CD4-positive, alpha-beta T cell (primary cell): ENCODE data around the gene TMEM72. TPM values are rescaled to one million over a fixed set of nuclear protein-coding genes. Genes with fewer than 3 reads are reported as not detected.

ENCODE experiments used
- ATAC-seq: fragments of 200-7000 bp; cut with Tn5 transposase; one replicate; pipeline ENCODE4 v1.10.0; 2022; ENCODE audit warnings: mild to moderate bottlenecking; ENCODE audit not compliant: poor library complexity
- CTCF ChIA-PET: fragments of 350-600 bp; sonication (Branson Sonifier 250); formaldehyde crosslinking; loops from one replicate; lab custom pipeline; 2021; ENCODE audit warnings: antibody characterized with exemption, inconsistent platforms; lab: Charles Lee
- POLR2A ChIA-PET: fragments of 350-600 bp; sonication (Branson Sonifier 250); formaldehyde crosslinking; loops from one replicate; lab custom pipeline; 2021; ENCODE audit warnings: antibody characterized with exemption, inconsistent platforms; lab: Charles Lee
- DNase-seq, 14 experiments: peaks; one replicate each; pipeline ENCODE4 v3.0.0-alpha.2; 2013 to 2020; ENCODE audit warnings: mixed read lengths in 2 of 14
- H3K27ac ChIP-seq, 2 donors: one replicate each; pipeline versions ENCODE4 v1.5.1 to v1.7.0; 2013; ENCODE audit warnings: low read length in 2 of 2, low read depth in 1 of 2, mild to moderate bottlenecking in 1 of 2
- H3K27me3 ChIP-seq, 2 experiments: 1 replicate in 1 of 2; 2 replicates in 1 of 2; pipeline versions ENCODE4 v1.6.1 to v1.7.0; 2013; ENCODE audit warnings: low read length in 2 of 2, control low read depth in 1 of 2, mild to moderate bottlenecking in 1 of 2, moderate library complexity in 1 of 2; ENCODE audit not compliant: insufficient read depth in 2 of 2, control insufficient read depth in 1 of 2
- H3K36me3 ChIP-seq: one replicate; pipeline ENCODE4 v1.6.1; 2013; ENCODE audit warnings: low read length, control low read depth; ENCODE audit not compliant: insufficient read depth
- H3K4me1 ChIP-seq: one replicate; pipeline ENCODE4 v1.6.1; 2013; ENCODE audit warnings: low read length, control low read depth; ENCODE audit not compliant: insufficient read depth
- H3K4me3 ChIP-seq: one replicate; pipeline ENCODE4 v1.5.1; 2013; ENCODE audit warnings: mild to moderate bottlenecking, low read length, moderate library complexity
- H3K9me3 ChIP-seq, 2 experiments: 1 replicate in 1 of 2; 2 replicates in 1 of 2; pipeline versions ENCODE4 v1.6.1 to v1.7.0; 2013; ENCODE audit warnings: low read length in 2 of 2, mild to moderate bottlenecking in 2 of 2, control low read depth in 1 of 2, moderate library complexity in 1 of 2; ENCODE audit not compliant: control insufficient read depth in 1 of 2, insufficient read depth in 1 of 2
- H3K27ac Mint-ChIP-seq: one replicate; pipeline ENCODE4 v1.8.0; 2020; ENCODE audit warnings: mixed read lengths
- H3K27me3 Mint-ChIP-seq: one replicate; pipeline ENCODE4 v1.8.0; 2021; ENCODE audit warnings: mixed read lengths
- H3K36me3 Mint-ChIP-seq: one replicate; pipeline ENCODE4 v1.8.0; 2021; ENCODE audit warnings: low read depth, mixed read lengths
- H3K4me1 Mint-ChIP-seq: one replicate; pipeline ENCODE4 v1.8.0; 2021; ENCODE audit warnings: low read depth, mixed read lengths
- H3K4me3 Mint-ChIP-seq: one replicate; pipeline ENCODE4 v1.8.0; 2020; ENCODE audit warnings: mild to moderate bottlenecking, mixed read lengths
- H3K9me3 Mint-ChIP-seq: one replicate; pipeline ENCODE4 v1.8.0; 2020; ENCODE audit warnings: mixed read lengths
- intact Hi-C, 2 experiments: fragments of 100-400 bp; cut with DNase I in 1 of 2; cut with micrococcal nuclease in 1 of 2; formaldehyde crosslinking; loops; one replicate each; pipeline versions ENCODE4 v1.15.1 to v1.9.0; 2023 to 2025; cut with DNase I, micrococcal nuclease
- total RNA-seq, 174 experiments: library from RNA in 2 of 174; stranded (reverse) in 2 of 174; gene quantifications; one replicate each; pipeline ENCODE4 v1.2.3 and lab custom pipeline; 2021 to 2026
- TF ChIP-seq, protein P1 (sequence below): fragments of 200-600 bp; IDR thresholded peaks from one replicate; pipeline ENCODE4 v1.8.0; 2022; ENCODE audit warnings: antibody characterized with exemption, mild to moderate bottlenecking

TMEM72 gene
- total RNA-seq, 2 experiments from 2014 or later: not detected

DNA sequence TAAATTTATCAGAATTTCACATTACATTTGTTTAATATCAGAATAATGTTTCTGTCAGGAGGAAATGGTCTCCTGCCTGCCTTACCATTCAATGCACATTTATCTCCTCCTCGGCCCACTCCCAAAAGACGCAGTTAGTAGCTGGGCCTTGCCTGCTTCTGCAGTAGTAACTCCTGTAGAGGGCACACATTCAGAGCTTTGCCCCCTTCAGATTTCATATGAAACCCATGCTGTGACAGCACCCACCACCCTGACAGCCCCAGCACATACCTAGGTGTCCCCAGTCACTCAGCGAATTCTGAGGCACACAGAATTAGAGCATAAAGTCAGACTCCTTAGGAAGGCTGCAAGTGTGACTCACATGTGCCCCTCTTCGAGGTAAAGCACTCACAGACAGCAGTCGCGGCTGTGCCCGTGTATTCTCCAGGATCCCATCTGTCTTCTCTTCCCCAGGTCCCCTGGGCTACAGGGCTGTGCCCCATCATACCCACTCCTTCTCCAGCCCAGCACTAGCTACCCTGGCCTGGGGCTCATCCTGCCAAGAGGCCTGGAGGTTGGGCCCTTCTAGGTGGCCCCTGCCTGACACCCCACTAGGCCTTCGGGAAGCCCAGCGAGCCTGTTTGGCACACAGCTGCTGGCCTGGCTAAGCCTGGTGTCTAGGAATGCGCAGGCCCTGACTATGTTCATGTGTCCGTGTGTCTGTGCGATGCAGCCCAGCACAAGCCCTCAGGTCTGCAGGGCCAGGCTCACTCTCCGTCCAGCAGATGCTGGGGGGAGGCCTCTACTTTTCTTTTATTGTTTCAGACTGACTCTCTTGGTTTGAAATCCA lies 72.1 kb downstream of the TMEM72 start:
- no peaks in the 10 kb centered on the region for H3K4me1 Mint-ChIP-seq
- no peaks in the 10 kb centered on the region for H3K9me3 ChIP-seq
- H3K27me3 Mint-ChIP-seq: no peaks in the 10 kb centered on the region
- no peaks in the 10 kb centered on the region for H3K9me3 Mint-ChIP-seq
- H3K4me3 ChIP-seq: no peak overlapping the region
- H3K4me1 ChIP-seq: peaks cover 9% of the 10 kb centered on the region
- TF ChIP-seq, protein P1, sequence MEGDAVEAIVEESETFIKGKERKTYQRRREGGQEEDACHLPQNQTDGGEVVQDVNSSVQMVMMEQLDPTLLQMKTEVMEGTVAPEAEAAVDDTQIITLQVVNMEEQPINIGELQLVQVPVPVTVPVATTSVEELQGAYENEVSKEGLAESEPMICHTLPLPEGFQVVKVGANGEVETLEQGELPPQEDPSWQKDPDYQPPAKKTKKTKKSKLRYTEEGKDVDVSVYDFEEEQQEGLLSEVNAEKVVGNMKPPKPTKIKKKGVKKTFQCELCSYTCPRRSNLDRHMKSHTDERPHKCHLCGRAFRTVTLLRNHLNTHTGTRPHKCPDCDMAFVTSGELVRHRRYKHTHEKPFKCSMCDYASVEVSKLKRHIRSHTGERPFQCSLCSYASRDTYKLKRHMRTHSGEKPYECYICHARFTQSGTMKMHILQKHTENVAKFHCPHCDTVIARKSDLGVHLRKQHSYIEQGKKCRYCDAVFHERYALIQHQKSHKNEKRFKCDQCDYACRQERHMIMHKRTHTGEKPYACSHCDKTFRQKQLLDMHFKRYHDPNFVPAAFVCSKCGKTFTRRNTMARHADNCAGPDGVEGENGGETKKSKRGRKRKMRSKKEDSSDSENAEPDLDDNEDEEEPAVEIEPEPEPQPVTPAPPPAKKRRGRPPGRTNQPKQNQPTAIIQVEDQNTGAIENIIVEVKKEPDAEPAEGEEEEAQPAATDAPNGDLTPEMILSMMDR: no peak
- POLR2A ChIA-PET: no interaction called here
- H3K27ac ChIP-seq: no peak overlapping the region
- no peaks in the 10 kb centered on the region for H3K27me3 ChIP-seq
- H3K27ac Mint-ChIP-seq: no peak overlapping the region
- H3K36me3 Mint-ChIP-seq: no peaks in the 10 kb centered on the region
- ATAC-seq (no peak), DNase-seq (peak in 1 of 14 experiments; percentile 17)
- no peaks in the 10 kb centered on the region for H3K36me3 ChIP-seq
- H3K4me3 Mint-ChIP-seq: no peak overlapping the region
- CTCF ChIA-PET: no interaction called here
- intact Hi-C loops: no loop called here

DNA sequence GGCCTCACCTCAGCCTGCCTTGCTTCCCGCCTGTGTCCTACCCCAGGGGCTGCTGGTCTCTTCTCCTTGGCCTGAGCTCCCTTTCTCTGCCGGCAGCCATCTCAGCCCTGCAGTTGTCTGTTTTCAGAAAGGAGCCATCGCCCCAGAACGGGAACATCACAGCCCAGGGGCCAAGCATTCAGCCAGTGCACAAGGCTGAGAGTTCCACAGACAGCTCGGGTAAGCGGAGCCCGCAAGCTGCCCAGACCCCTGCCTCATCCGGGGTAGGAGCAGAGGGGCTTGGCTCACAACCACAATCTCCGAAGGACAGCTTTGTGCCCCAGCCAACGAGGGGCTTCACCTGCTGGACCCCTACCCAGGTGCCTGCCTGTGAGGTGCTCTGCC lies 72.8 kb downstream of the TMEM72 start:
- DNase-seq (no peak), ATAC-seq (no peak)
- intact Hi-C loops: no loop called here
- Histone ChIP-seq H3K27me3 (no peaks in the 10 kb centered on the region), H3K27ac (no peak overlapping the region), H3K9me3 (no peaks in the 10 kb centered on the region), H3K36me3 (no peaks in the 10 kb centered on the region), H3K4me3 (no peak overlapping the region), H3K4me1 (peaks cover 3% of the 10 kb centered on the region)
- POLR2A ChIA-PET: no interaction called here
- TF ChIP-seq, protein P1: no peak
- no peaks in the 10 kb centered on the region for H3K4me1 Mint-ChIP-seq
- no peaks in the 10 kb centered on the region for H3K9me3 Mint-ChIP-seq
- H3K27ac Mint-ChIP-seq: no peak overlapping the region
- H3K4me3 Mint-ChIP-seq: no peak overlapping the region
- H3K27me3 Mint-ChIP-seq: no peaks in the 10 kb centered on the region
- CTCF ChIA-PET: no interaction called here
- no peaks in the 10 kb centered on the region for H3K36me3 Mint-ChIP-seq

DNA sequence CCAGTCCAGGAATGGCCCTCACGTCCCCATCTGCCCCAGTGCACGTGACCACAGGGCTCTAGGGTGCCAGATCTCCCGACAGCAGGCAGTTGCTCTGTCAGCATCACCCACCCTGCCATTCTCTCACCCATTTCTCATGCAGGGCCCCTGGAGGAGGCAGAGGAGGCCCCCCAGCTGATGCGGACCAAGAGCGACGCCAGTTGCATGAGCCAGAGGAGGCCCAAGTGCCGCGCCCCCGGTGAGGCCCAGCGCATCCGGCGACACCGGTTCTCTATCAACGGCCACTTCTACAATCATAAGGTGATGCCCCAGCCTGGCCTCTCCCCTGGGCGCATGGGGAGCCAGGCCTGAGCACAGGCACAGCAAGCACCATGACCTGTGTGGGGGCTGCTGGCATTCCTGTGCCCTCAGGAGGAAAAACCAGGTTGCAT lies 73.5 kb downstream of the TMEM72 start:
- Histone ChIP-seq H3K4me1 (no peaks in the 10 kb centered on the region), H3K27ac (no peak overlapping the region), H3K4me3 (no peak overlapping the region), H3K36me3 (no peaks in the 10 kb centered on the region), H3K9me3 (no peaks in the 10 kb centered on the region), H3K27me3 (no peaks in the 10 kb centered on the region)
- TF ChIP-seq, protein P1: no peak
- DNase-seq: no peak
- ChIA-PET POLR2A (no interaction called here), CTCF (no interaction called here)
- H3K27ac Mint-ChIP-seq: no peak overlapping the region
- H3K4me1 Mint-ChIP-seq: no peaks in the 10 kb centered on the region
- no peak for ATAC-seq
- no peak overlapping the region for H3K4me3 Mint-ChIP-seq
- no peaks in the 10 kb centered on the region for H3K9me3 Mint-ChIP-seq
- intact Hi-C loops: no loop called here
- H3K27me3 Mint-ChIP-seq: no peaks in the 10 kb centered on the region
- no peaks in the 10 kb centered on the region for H3K36me3 Mint-ChIP-seq
